DOHH2 (cell line): ENCODE results near the gene PRDM5.

Experiments used
- CTCF ChIP-seq: fragments of 200-600 bp; sonication (generic); IDR thresholded peaks from one replicate; pipeline ENCODE4 v1.5.1; 2014; ENCODE audit warnings: antibody characterized with exemption, mild to moderate bottlenecking, low read depth, low read length; ENCODE audit not compliant: poor library complexity, severe bottlenecking
- EZH2phosphoT487 ChIP-seq: fragments of 200-600 bp; sonication (generic); IDR thresholded peaks from 2 replicates; pipeline ENCODE4 v1.6.1; 2017; ENCODE audit warnings: borderline replicate concordance, mild to moderate bottlenecking, antibody characterized with exemption, low read length, moderate library complexity, mixed read lengths

GRCh38 chr4:120755864-120756263 lies 166.7 kb downstream of the PRDM5 start:
- TF ChIP-seq CTCF: no peak
- TF ChIP-seq EZH2phosphoT487: no peak
